CD4-positive, alpha-beta T cell treated with Interleukin-4 for 1 hour (primary cell): ENCODE measurements around the gene ZNF410.
"Not testable (repeated sequence)": the region's sequence is repeated elsewhere in the genome, so short reads cannot be mapped to it uniquely, and the experiment has no call there.

Source experiments
- DNase-seq, 2 donors: peaks; one replicate each; pipeline ENCODE4 v3.0.0-alpha.2; 2020 to 2022

Gene ZNF410

GRCh38 chr14:73887694-73888459 is 1.2 kb downstream of the ZNF410 start:
- DNase-seq, result peak in 1 of 2 donors; percentile 30

GRCh38 chr14:73888460-73888725 is 1.7 kb downstream of the ZNF410 start:
- no peak for DNase-seq

GRCh38 chr14:73888971-73889370 is 2.3 kb downstream of the ZNF410 start:
- DNase-seq, result no peak

GRCh38 chr14:73889376-73889775 is 2.7 kb downstream of the ZNF410 start:
- DNase-seq, result no peak

GRCh38 chr14:73894180-73894687 is 7.6 kb downstream of the ZNF410 start:
- not testable (repeated sequence) for DNase-seq

- DNase-seq, result no peak
These were observed 9.3 kb downstream of the ZNF410 start for GRCh38 chr14:73895939-73896338.

- no peak for DNase-seq
These were observed 9.9 kb downstream of the ZNF410 start for GRCh38 chr14:73896521-73896920.

- no peak for DNase-seq
These were observed 16.4 kb downstream of the ZNF410 start for GRCh38 chr14:73903028-73903427.

GRCh38 chr14:73909681-73910080 is 23.0 kb downstream of the ZNF410 start:
- no peak for DNase-seq

GRCh38 chr14:73913256-73913655 is 26.6 kb downstream of the ZNF410 start:
- no peak for DNase-seq

- DNase-seq, result no peak
These were observed 29.7 kb downstream of the ZNF410 start for GRCh38 chr14:73916324-73916723.

- not testable (repeated sequence) for DNase-seq
These were observed 32.8 kb downstream of the ZNF410 start for GRCh38 chr14:73919457-73919856.

GRCh38 chr14:73924337-73924736 is 37.7 kb downstream of the ZNF410 start:
- DNase-seq, result no peak

GRCh38 chr14:73935666-73936065 is 49.0 kb downstream of the ZNF410 start:
- no peak for DNase-seq

- DNase-seq, result no peak
These were observed 49.9 kb downstream of the ZNF410 start for GRCh38 chr14:73936548-73936947.

- no peak for DNase-seq
These were observed 50.4 kb downstream of the ZNF410 start for GRCh38 chr14:73937012-73937411.

- no peak for DNase-seq
These were observed 55.5 kb downstream of the ZNF410 start for GRCh38 chr14:73942180-73942579.

- DNase-seq, result peak in 1 of 2 donors; percentile 21
These were observed 56.4 kb downstream of the ZNF410 start for GRCh38 chr14:73943083-73943482.

GRCh38 chr14:73944432-73945158 is 57.9 kb downstream of the ZNF410 start:
- no peak for DNase-seq

GRCh38 chr14:73945159-73945670 is 58.6 kb downstream of the ZNF410 start:
- no peak for DNase-seq

- peak; percentile 93 to 95 for DNase-seq
These were observed 63.4 kb downstream of the ZNF410 start, which contains the start of the genes COQ6 and FAM161B for GRCh38 chr14:73949752-73950734. COQ6 (plus strand) TSS chr14:73950302; CDS start chr14:73950333, 31 bp downstream. FAM161B (minus strand) TSS chr14:73950094; CDS start chr14:73950026, 68 bp downstream.

- no peak for DNase-seq
These were observed 67.1 kb downstream of the ZNF410 start for GRCh38 chr14:73953731-73954130.

GRCh38 chr14:73955674-73956073 is 69.0 kb downstream of the ZNF410 start:
- no peak for DNase-seq
